Tibial nerve (tissue), 4 donors: ENCODE data around the gene DESI1. TPM values are rescaled to one million over a fixed set of nuclear protein-coding genes. Genes with fewer than 3 reads are reported as not detected.

ENCODE experiments used
- DNase-seq, 2 donors: peaks; one replicate each; pipeline ENCODE4 v3.0.0-alpha.2; 2019; ENCODE audit warnings: low spot score in 2 of 2
- H3K27ac ChIP-seq, 4 donors: fragments of 200-600 bp; sonication (generic) in 3 of 4; one replicate each; pipeline ENCODE4 v1.5.1; 2017 to 2019; ENCODE audit warnings: mild to moderate bottlenecking in 1 of 4
- H3K27me3 ChIP-seq, 2 donors: fragments of 200-600 bp; sonication (generic) in 1 of 2; one replicate each; pipeline versions ENCODE4 v1.5.1 to v1.6.0; 2017 to 2019
- H3K36me3 ChIP-seq, 3 donors: fragments of 200-600 bp; sonication (generic); one replicate each; pipeline ENCODE4 v1.5.1; 2018 to 2019
- H3K4me1 ChIP-seq, 4 donors: fragments of 200-600 bp; sonication (generic) in 3 of 4; one replicate each; pipeline ENCODE4 v1.5.1; 2017 to 2019
- H3K4me3 ChIP-seq, 4 donors: fragments of 200-600 bp; sonication (generic) in 3 of 4; one replicate each; pipeline ENCODE4 v1.5.1; 2017 to 2019; ENCODE audit warnings: mild to moderate bottlenecking in 1 of 4, moderate library complexity in 1 of 4
- H3K9me3 ChIP-seq, 4 donors: fragments of 200-600 bp; sonication (generic) in 3 of 4; one replicate each; pipeline ENCODE4 v1.5.1; 2017 to 2019
- EP300 ChIP-seq, 2 donors: sonication (generic); formaldehyde crosslinking; IDR thresholded peaks; one replicate each; pipeline ENCODE4 v1.6.1; 2017; ENCODE audit warnings: antibody characterized with exemption in 2 of 2, mild to moderate bottlenecking in 1 of 2
- POLR2A ChIP-seq, 2 donors: fragments of 450-650 bp; IDR thresholded peaks; one replicate each; pipeline ENCODE4 v1.6.1; 2017; ENCODE audit warnings: antibody characterized with exemption in 2 of 2, mild to moderate bottlenecking in 2 of 2, moderate library complexity in 2 of 2
- WGBS, 2 donors: methylation state at CpG; one replicate each; pipeline ENCODE4 v1.1.5; 2018; 5-methylcytosine and 5-hydroxymethylcytosine counted together
- total RNA-seq, 4 donors: library from RNA; depleted of rRNA; stranded (reverse); fragments of >200 nt; gene quantifications; one replicate each; pipeline ENCODE4 v1.1.0, GENCODE V29; 2016
- TF ChIP-seq, protein P1 (sequence below), 5 experiments: fragments of 200-600 bp in 3 of 5; fragments of 450-650 bp in 2 of 5; sonication (generic) in 3 of 5; IDR thresholded peaks; one replicate each; pipeline ENCODE4 v1.5.1; 2016 to 2019; ENCODE audit warnings: antibody characterized with exemption in 5 of 5, mild to moderate bottlenecking in 3 of 5, moderate library complexity in 2 of 5

The DESI1 gene
- total RNA-seq, 4 donors from 2014 or later: 16.5 to 24.6 (median 19.2) TPM

DNA sequence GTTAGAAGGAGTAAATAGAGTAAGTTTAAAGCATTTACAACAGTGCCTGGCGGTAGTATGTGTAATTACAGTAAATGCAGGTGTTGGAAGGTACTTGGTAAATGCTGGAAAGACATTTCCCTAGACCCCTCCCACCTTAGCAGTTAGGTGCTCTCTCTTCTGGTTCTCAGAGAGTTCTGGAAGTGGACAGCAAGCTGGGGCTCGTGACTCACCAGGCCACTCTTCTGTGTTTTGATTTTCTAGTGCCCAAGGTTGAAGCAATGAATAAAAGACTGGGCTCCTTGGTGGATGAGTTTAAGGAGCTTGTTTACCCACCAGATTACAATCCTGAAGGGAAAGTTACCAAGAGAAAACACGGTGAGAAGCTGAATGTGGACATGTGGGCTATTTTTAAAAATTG lies 40.2 kb upstream of the DESI1 start:
- Histone ChIP-seq H3K27ac (no peak overlapping the region), H3K4me1 (peaks cover 0 to under 1% (median 0%) of the 10 kb centered on the region in 4 donors), H3K9me3 (no peaks in the 10 kb centered on the region), H3K36me3 (peaks cover 8 to 92% (median 38%) of the 10 kb centered on the region in 3 donors), H3K4me3 (no peak overlapping the region), H3K27me3 (no peaks in the 10 kb centered on the region)
- WGBS, 2 donors: 89 to 91% methylated on average over 3 of the region's 3 CpGs
- no peak for DNase-seq
- TF ChIP-seq, protein P1, sequence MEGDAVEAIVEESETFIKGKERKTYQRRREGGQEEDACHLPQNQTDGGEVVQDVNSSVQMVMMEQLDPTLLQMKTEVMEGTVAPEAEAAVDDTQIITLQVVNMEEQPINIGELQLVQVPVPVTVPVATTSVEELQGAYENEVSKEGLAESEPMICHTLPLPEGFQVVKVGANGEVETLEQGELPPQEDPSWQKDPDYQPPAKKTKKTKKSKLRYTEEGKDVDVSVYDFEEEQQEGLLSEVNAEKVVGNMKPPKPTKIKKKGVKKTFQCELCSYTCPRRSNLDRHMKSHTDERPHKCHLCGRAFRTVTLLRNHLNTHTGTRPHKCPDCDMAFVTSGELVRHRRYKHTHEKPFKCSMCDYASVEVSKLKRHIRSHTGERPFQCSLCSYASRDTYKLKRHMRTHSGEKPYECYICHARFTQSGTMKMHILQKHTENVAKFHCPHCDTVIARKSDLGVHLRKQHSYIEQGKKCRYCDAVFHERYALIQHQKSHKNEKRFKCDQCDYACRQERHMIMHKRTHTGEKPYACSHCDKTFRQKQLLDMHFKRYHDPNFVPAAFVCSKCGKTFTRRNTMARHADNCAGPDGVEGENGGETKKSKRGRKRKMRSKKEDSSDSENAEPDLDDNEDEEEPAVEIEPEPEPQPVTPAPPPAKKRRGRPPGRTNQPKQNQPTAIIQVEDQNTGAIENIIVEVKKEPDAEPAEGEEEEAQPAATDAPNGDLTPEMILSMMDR (IDR thresholded peaks at IDR 0.05): no peak
- no peak for TF ChIP-seq POLR2A (IDR thresholded peaks at IDR 0.05)
- TF ChIP-seq EP300 (IDR thresholded peaks at IDR 0.05): no peak

DNA sequence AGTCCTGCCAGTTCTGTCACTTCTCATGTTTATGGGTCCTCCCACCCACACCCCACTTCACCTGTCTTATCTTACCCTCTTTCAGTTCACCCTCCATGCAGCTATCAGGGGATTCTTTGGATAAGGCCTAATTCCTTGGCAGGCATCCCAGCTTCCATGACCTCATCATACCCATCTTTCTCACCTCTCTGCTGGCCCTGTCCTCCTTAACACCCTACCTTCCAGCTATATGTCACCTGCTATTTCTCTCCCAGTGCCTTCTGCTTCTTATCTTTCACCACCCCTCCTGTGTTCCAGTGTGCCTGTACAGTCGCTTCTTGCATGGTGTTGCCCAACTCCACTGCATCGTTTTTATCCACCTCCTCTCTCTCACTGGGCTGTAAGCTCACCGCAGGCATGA lies 39.6 kb upstream of the DESI1 start:
- H3K9me3 ChIP-seq: no peaks in the 10 kb centered on the region
- no peaks in the 10 kb centered on the region for H3K4me1 ChIP-seq
- H3K27me3 ChIP-seq: no peaks in the 10 kb centered on the region
- H3K27ac ChIP-seq: no peak overlapping the region
- WGBS, 2 donors: 91 to 93% methylated on average over 3 of the region's 3 CpGs
- no peak for DNase-seq
- peaks cover 8 to 99% (median 43%) of the 10 kb centered on the region in 3 donors for H3K36me3 ChIP-seq
- TF ChIP-seq, protein P1 (IDR thresholded peaks at IDR 0.05): no peak
- no peak for TF ChIP-seq POLR2A (IDR thresholded peaks at IDR 0.05)
- TF ChIP-seq EP300 (IDR thresholded peaks at IDR 0.05): no peak
- no peak overlapping the region for H3K4me3 ChIP-seq

DNA sequence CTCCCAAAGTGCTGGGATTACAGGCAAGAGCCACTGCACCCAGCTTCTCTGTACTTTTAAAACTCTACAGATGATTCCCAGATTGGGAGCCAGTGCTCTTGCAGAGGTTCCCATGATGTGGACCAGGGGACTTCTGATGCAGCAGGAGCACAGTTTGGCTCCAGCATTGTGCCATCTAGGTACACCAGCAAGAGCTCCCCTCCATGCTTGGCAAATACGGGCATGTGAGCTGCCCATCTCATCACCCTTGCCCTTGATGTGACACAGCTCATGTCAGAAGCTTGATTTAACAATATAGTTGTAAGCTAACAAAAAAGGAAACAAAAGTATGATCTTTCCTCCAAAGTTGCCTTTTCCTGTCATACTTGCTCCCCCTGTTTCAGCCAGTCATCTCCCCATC lies 39.1 kb upstream of the DESI1 start:
- Histone ChIP-seq H3K27me3 (no peaks in the 10 kb centered on the region), H3K4me3 (no peak overlapping the region), H3K27ac (no peak overlapping the region), H3K36me3 (peaks cover 8 to 100% (median 46%) of the 10 kb centered on the region in 3 donors), H3K4me1 (no peaks in the 10 kb centered on the region), H3K9me3 (no peaks in the 10 kb centered on the region)
- TF ChIP-seq EP300 (IDR thresholded peaks at IDR 0.05) (no peak), POLR2A (IDR thresholded peaks at IDR 0.05) (no peak)
- TF ChIP-seq, protein P1 (IDR thresholded peaks at IDR 0.05): no peak
- no peak for DNase-seq
- 76 to 90% methylated on average over 1 of the region's 1 CpG for WGBS, 2 donors

DNA sequence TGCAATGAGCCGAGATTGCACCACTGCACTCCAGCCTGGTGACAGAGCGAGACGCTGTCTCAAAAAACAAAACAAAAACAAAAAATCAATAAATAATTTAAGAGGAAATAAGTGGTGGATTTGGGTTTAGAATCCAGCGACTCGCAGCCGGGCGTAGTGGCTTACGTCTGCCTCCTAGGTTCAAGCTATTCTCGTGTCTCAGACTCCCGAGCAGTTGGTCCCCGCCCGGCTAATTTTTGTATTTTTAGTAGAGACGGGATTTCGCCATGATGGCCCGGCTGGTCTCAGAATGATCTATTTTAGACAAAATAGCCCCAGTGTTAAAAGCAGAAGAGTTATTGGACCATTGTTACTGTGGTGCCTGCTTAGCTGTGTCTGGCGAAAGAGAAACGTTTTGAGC lies 38.0 kb upstream of the DESI1 start:
- 90 to 91% methylated on average over 17 of the region's 17 CpGs for WGBS, 2 donors
- no peak for DNase-seq
- Histone ChIP-seq H3K9me3 (no peaks in the 10 kb centered on the region), H3K27me3 (no peaks in the 10 kb centered on the region), H3K27ac (no peak overlapping the region), H3K4me3 (no peak overlapping the region), H3K36me3 (peaks cover 5 to 100% (median 50%) of the 10 kb centered on the region in 3 donors), H3K4me1 (no peaks in the 10 kb centered on the region)
- TF ChIP-seq EP300 (IDR thresholded peaks at IDR 0.05) (no peak), POLR2A (IDR thresholded peaks at IDR 0.05) (no peak)
- TF ChIP-seq, protein P1 (IDR thresholded peaks at IDR 0.05): no peak

DNA sequence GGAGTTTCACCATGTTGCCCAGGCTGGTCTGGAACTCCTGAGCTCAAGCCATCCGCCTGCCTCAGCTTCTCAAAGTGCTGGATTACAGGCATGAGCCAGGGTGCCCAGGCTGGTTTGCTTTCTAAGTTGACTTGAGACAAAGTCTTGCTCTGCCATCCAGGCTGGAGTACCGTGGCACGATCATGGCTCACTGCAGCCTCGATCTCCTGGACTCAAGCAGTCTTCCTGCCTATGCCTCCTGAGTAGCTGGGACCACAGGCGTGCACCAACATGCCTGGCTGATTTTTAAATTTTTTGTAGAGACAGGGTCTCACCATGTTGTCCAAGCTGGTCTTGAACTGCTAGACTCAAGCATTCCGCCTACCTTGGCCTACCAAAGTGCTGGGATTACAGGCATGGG lies 36.9 kb upstream of the DESI1 start:
- Histone ChIP-seq H3K9me3 (no peaks in the 10 kb centered on the region), H3K4me1 (no peaks in the 10 kb centered on the region), H3K27ac (no peak overlapping the region), H3K4me3 (no peak overlapping the region), H3K36me3 (peaks cover 5 to 100% (median 54%) of the 10 kb centered on the region in 3 donors), H3K27me3 (no peaks in the 10 kb centered on the region)
- 98% methylated on average over 6 of the region's 6 CpGs for WGBS, 2 donors
- no peak for DNase-seq
- TF ChIP-seq POLR2A (IDR thresholded peaks at IDR 0.05) (no peak), EP300 (IDR thresholded peaks at IDR 0.05) (no peak)
- TF ChIP-seq, protein P1 (IDR thresholded peaks at IDR 0.05): no peak
